HEK293 (cell line): ENCODE measurements around the gene MYADML2.

ENCODE experiments used
- CTCF ChIA-PET: fragments of 350-600 bp; formaldehyde crosslinking; extraction: SDS; loops from one replicate; lab custom pipeline; 2021; ENCODE audit warnings: antibody characterized with exemption; lab: Yijun Ruan, JAX
- POLR2A ChIA-PET: fragments of 300-600 bp; formaldehyde crosslinking; extraction: SDS; loops from one replicate; lab custom pipeline; 2020; ENCODE audit warnings: antibody characterized with exemption, inconsistent platforms; lab: Yijun Ruan, JAX
- H3K27ac ChIP-seq: fragments of 200-500 bp; sonication (Bioruptor generic); 2 replicates; pipeline ENCODE4 v1.5.1; 2014; ENCODE audit warnings: low read depth, low read length, control low read depth, inconsistent platforms; ENCODE audit errors: extremely low read depth
- H3K36me3 ChIP-seq, 2 experiments: fragments of 200-500 bp in 1 of 2; sonication (Bioruptor generic) in 1 of 2; 1 replicate in 1 of 2; 2 replicates in 1 of 2; pipeline ENCODE4 v1.5.1; 2014 to 2017; ENCODE audit warnings: inconsistent platforms in 2 of 2, low read length in 2 of 2; ENCODE audit not compliant: control insufficient read depth in 2 of 2, insufficient read depth in 1 of 2
- H3K4me1 ChIP-seq: fragments of 200-500 bp; sonication (Bioruptor generic); 2 replicates; pipeline ENCODE4 v1.5.1; 2014; ENCODE audit warnings: mild to moderate bottlenecking, low read length, inconsistent platforms; ENCODE audit not compliant: control insufficient read depth, insufficient read depth
- H3K4me3 ChIP-seq: 2 replicates; pipeline ENCODE4 v1.5.1; 2011; ENCODE audit warnings: low read depth, mild to moderate bottlenecking, control low read depth, low read length, moderate library complexity
- H3K9me3 ChIP-seq: fragments of 200-500 bp; sonication (Bioruptor generic); 2 replicates; pipeline ENCODE4 v1.5.1; 2014; ENCODE audit warnings: low read depth, low read length, inconsistent platforms; ENCODE audit not compliant: control insufficient read depth, insufficient read depth
- AEBP2 ChIP-seq: fragments of 450-650 bp; formaldehyde crosslinking; IDR thresholded peaks from 2 replicates; pipeline ENCODE4 v1.5.1; 2016; ENCODE audit warnings: missing biosample characterization, missing genetic modification characterization, borderline replicate concordance
- GLI2 ChIP-seq: fragments of 450-650 bp; formaldehyde crosslinking; IDR thresholded peaks from 2 replicates; pipeline ENCODE4; 2017; ENCODE audit warnings: missing biosample characterization, missing genetic modification characterization, low read depth, borderline replicate concordance
- GLIS1 ChIP-seq: fragments of 450-650 bp; formaldehyde crosslinking; IDR thresholded peaks from 2 replicates; pipeline ENCODE4 v1.5.1; 2016; ENCODE audit warnings: missing biosample characterization, missing genetic modification characterization
- GLIS2 ChIP-seq: fragments of 450-650 bp; formaldehyde crosslinking; IDR thresholded peaks from 2 replicates; pipeline ENCODE4 v1.5.1; 2016; ENCODE audit warnings: missing biosample characterization, missing genetic modification characterization
- HOXD13 ChIP-seq: sonication (generic); formaldehyde crosslinking; IDR thresholded peaks from 2 replicates; pipeline ENCODE4 v1.8.0; 2022; ENCODE audit warnings: missing genetic modification reagents, borderline replicate concordance
- KLF1 ChIP-seq: fragments of 450-650 bp; formaldehyde crosslinking; IDR thresholded peaks from 2 replicates; pipeline ENCODE4 v1.5.1; 2016; ENCODE audit warnings: missing biosample characterization, missing genetic modification characterization
- TRIM28 ChIP-seq: IDR thresholded peaks from 2 replicates; pipeline ENCODE4 v1.6.1; 2011; ENCODE audit warnings: low read length, control low read depth, borderline replicate concordance
- ZNF155 ChIP-seq: fragments of 450-650 bp; formaldehyde crosslinking; IDR thresholded peaks from 2 replicates; pipeline ENCODE4 v1.5.1; 2016; ENCODE audit warnings: missing biosample characterization, missing genetic modification characterization
- ZNF239 ChIP-seq: fragments of 450-650 bp; formaldehyde crosslinking; IDR thresholded peaks from 2 replicates; pipeline ENCODE4 v1.5.1; 2016; ENCODE audit warnings: missing biosample characterization, missing genetic modification characterization
- ZNF302 ChIP-seq: fragments of 450-650 bp; formaldehyde crosslinking; IDR thresholded peaks from 2 replicates; pipeline ENCODE4 v1.5.1; 2016; ENCODE audit warnings: missing biosample characterization, missing genetic modification characterization, low read depth
- ZNF341 ChIP-seq: fragments of 450-650 bp; formaldehyde crosslinking; IDR thresholded peaks from 2 replicates; pipeline ENCODE4; 2016; ENCODE audit warnings: low read depth, missing biosample characterization, missing genetic modification characterization
- ZNF473 ChIP-seq: fragments of 450-650 bp; formaldehyde crosslinking; IDR thresholded peaks from 2 replicates; pipeline ENCODE4 v1.5.1; 2017; ENCODE audit warnings: missing biosample characterization, missing genetic modification characterization
- ZNF48 ChIP-seq: fragments of 450-650 bp; formaldehyde crosslinking; IDR thresholded peaks from 2 replicates; pipeline ENCODE4 v1.5.1; 2016; ENCODE audit warnings: missing biosample characterization, missing genetic modification characterization
- ZNF585B ChIP-seq: fragments of 450-650 bp; formaldehyde crosslinking; IDR thresholded peaks from 2 replicates; pipeline ENCODE4 v1.5.1; 2016; ENCODE audit warnings: missing biosample characterization, missing genetic modification characterization
- ZNF626 ChIP-seq: fragments of 450-650 bp; sonication (Bioruptor Pico); formaldehyde crosslinking; IDR thresholded peaks from 2 replicates; pipeline ENCODE4 v1.5.1; 2018; ENCODE audit warnings: missing biosample characterization, missing genetic modification characterization, inconsistent platforms
- ZNF629 ChIP-seq: fragments of 450-650 bp; formaldehyde crosslinking; IDR thresholded peaks from 2 replicates; pipeline ENCODE4 v1.5.1; 2017; ENCODE audit warnings: missing biosample characterization, missing genetic modification characterization
- ZNF654 ChIP-seq: fragments of 450-650 bp; formaldehyde crosslinking; IDR thresholded peaks from 2 replicates; pipeline ENCODE4 v1.5.1; 2016; ENCODE audit warnings: low read depth, missing biosample characterization, missing genetic modification characterization
- ZNF660 ChIP-seq: fragments of 450-650 bp; IDR thresholded peaks from 2 replicates; pipeline ENCODE4 v1.5.1; 2018; ENCODE audit warnings: missing biosample characterization, mild to moderate bottlenecking, missing genetic modification characterization
- ZNF747 ChIP-seq: fragments of 450-650 bp; formaldehyde crosslinking; IDR thresholded peaks from 2 replicates; pipeline ENCODE4 v1.5.1; 2016; ENCODE audit warnings: missing biosample characterization, missing genetic modification characterization
- ZXDB ChIP-seq: fragments of 450-650 bp; formaldehyde crosslinking; IDR thresholded peaks from 2 replicates; pipeline ENCODE4 v1.5.1; 2016; ENCODE audit warnings: missing biosample characterization, missing genetic modification characterization
- TF ChIP-seq, protein P1 (sequence below): fragments of 450-650 bp; formaldehyde crosslinking; IDR thresholded peaks from 2 replicates; pipeline ENCODE4 v1.5.1; 2016; ENCODE audit warnings: missing biosample characterization, missing genetic modification characterization

Gene MYADML2

DNA sequence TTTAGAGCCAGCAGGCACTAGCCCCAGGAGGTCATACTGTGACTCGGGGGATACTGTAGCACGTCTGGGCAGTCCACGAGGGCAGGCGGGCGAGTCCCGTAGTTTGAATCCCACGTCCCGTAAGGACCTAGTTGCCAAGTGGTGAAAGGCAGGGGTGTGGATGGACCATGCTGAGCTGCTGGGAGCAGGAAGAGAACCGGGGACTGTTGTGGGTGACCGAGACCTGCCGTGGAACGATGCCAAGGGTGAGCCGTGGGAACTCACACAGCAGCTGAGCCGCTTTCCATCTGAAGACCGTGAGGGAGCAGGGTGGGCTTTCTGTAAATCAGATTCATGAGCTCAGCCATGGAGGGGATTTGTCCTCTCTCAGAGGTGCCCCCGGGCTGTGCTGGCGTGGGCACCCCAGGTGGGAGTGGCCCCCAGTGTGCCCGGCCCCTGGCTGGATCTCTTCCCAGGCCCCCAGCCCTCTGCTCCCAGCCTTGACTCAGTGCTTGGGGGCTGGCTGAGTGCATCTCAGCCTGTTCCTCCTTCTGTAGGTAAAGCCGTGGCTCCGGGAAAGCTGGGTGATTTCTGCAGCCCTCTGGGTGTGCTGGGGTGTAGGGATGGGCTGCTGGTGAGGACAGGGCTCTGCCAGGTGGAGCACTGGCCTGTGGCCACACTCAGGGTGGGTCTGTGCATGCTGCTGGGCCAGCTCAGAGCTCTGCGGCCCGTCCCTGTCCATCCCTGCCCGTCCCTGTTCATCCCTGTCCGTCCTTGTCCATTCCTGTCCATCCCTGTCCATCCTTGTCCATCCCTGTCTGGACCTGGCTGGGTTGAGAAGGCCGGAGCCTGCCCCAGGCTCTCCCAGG is 44.0 kb upstream of the MYADML2 start:
- POLR2A ChIA-PET = interaction anchor here (0.6 to 1.4 kb wide), 7 partner anchors 11 to 63 kb away, joined by 3 to 4 read pairs (median 3); partner anchors contain the start of genes CENPX, LRRC45 and MAFG
- H3K4me1 ChIP-seq = peaks cover 7% of the 10 kb centered on the region
- no peak for TF ChIP-seq ZNF473 (tag by site-specific recombination)
- no peak for TF ChIP-seq AEBP2 (tag by site-specific recombination)
- TF ChIP-seq ZXDB (tag by site-specific recombination) = no peak
- TF ChIP-seq GLIS1 (tag by site-specific recombination) = no peak
- TF ChIP-seq ZNF302 = no peak
- no peak for TF ChIP-seq ZNF585B
- TF ChIP-seq ZNF239 = no peak
- TF ChIP-seq, protein P1, sequence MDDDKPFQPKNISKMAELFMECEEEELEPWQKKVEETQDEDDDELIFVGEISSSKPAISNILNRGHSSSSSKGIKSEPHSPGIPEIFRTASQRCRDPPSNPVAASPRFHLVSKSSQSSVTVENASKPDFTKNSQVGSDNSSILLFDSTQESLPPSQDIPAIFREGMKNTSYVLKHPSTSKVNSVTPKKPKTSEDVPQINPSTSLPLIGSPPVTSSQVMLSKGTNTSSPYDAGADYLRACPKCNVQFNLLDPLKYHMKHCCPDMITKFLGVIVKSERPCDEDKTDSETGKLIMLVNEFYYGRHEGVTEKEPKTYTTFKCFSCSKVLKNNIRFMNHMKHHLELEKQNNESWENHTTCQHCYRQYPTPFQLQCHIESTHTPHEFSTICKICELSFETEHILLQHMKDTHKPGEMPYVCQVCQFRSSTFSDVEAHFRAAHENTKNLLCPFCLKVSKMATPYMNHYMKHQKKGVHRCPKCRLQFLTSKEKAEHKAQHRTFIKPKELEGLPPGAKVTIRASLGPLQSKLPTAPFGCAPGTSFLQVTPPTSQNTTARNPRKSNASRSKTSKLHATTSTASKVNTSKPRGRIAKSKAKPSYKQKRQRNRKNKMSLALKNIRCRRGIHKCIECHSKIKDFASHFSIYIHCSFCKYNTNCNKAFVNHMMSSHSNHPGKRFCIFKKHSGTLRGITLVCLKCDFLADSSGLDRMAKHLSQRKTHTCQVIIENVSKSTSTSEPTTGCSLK (tag by site-specific recombination) = no peak
- TF ChIP-seq ZNF48 (tag by site-specific recombination) = no peak
- no peak for TF ChIP-seq ZNF155
- no peak for TF ChIP-seq ZNF629
- TF ChIP-seq, all 188 proteins: peak for 0
- Histone ChIP-seq H3K4me3 (no peak overlapping the region), H3K36me3 (peaks cover 0 to 23% of the 10 kb centered on the region in 2 experiments; a peak in 2 of 3 replicates), H3K27ac (no peak overlapping the region), H3K9me3 (no peaks in the 10 kb centered on the region)
- CTCF ChIA-PET = interaction anchor here (0.5 to 1.9 kb wide), 3 partner anchors 29 to 105 kb away, joined by 3 to 12 read pairs (median 8); no protein-coding TSS in a partner anchor

- Histone ChIP-seq H3K4me3 (no peak overlapping the region), H3K4me1 (peaks cover 7% of the 10 kb centered on the region), H3K36me3 (peaks cover 9 to 50% of the 10 kb centered on the region in 2 experiments; a peak in 2 of 3 replicates)
- POLR2A ChIA-PET = no interaction called here
- TF ChIP-seq KLF1 (tag by site-specific recombination) (peak; percentile 46; the same call in 1 of the 2 replicates), ZNF654 (no peak)
- TF ChIP-seq, all 188 proteins: peak for 1
- H3K27ac ChIP-seq = no peak overlapping the region
- CTCF ChIA-PET = interaction anchor here (1.7 kb wide), 1 partner anchor 33 kb away, joined by 5 read pairs; no protein-coding TSS in a partner anchor
- H3K9me3 ChIP-seq = no peaks in the 10 kb centered on the region
Measured at GRCh38 chr17:81987161-81987770, 40.2 kb upstream of the MYADML2 start.

GRCh38 chr17:81986606-81987005 is 39.6 kb upstream of the MYADML2 start:
- peaks cover 9 to 51% of the 10 kb centered on the region in 2 experiments; a peak in 2 of 3 replicates for H3K36me3 ChIP-seq
- H3K4me1 ChIP-seq = peaks cover 3% of the 10 kb centered on the region; the same call in 1 of the 2 replicates
- TF ChIP-seq ZNF626 (tag by site-specific recombination) = no peak
- no peak for TF ChIP-seq ZNF341 (tag by site-specific recombination)
- TF ChIP-seq HOXD13 (CRISPR knock-in tag) = no peak
- TF ChIP-seq KLF1 (tag by site-specific recombination) = no peak
- TF ChIP-seq AEBP2 (tag by site-specific recombination) = no peak
- no peak for TF ChIP-seq ZNF747 (tag by site-specific recombination)
- TF ChIP-seq GLI2 = no peak
- TF ChIP-seq GLIS2 (tag by site-specific recombination) = no peak
- TF ChIP-seq TRIM28 = no peak
- no peak for TF ChIP-seq ZNF660 (tag by site-specific recombination)
- POLR2A ChIA-PET = no interaction called here
- H3K4me3 ChIP-seq = no peak overlapping the region
- H3K9me3 ChIP-seq = no peaks in the 10 kb centered on the region
- CTCF ChIA-PET = no interaction called here
- H3K27ac ChIP-seq = no peak overlapping the region
